Measurements from ENCODE around the gene XIST.

The XIST gene

GRCh38 chrX:73838123-73838522 lies 14.4 kb downstream of the XIST start:
- no peak for DNase-seq (ENCODE audit: extremely low read depth, low read depth)
- no peak for TF ChIP-seq CTCF (IDR thresholded peaks at IDR 0.05; ENCODE audit: low read depth, low read length)

GRCh38 chrX:73836956-73837477 lies 15.5 kb downstream of the XIST start:
- DNase-seq (ENCODE audit: extremely low read depth, low read depth), result no peak
- TF ChIP-seq CTCF (IDR thresholded peaks at IDR 0.05; ENCODE audit: low read depth, low read length), result no peak

- TF ChIP-seq CTCF (IDR thresholded peaks at IDR 0.05; ENCODE audit: low read depth, low read length), result no peak
- no peak for DNase-seq (ENCODE audit: extremely low read depth, low read depth)
Measured at GRCh38 chrX:73834219-73834618, 18.3 kb downstream of the XIST start.

- TF ChIP-seq CTCF (IDR thresholded peaks at IDR 0.05; ENCODE audit: low read depth, low read length), result no peak
- DNase-seq (ENCODE audit: extremely low read depth, low read depth), result no peak
Measured at GRCh38 chrX:73832319-73832718, 20.2 kb downstream of the XIST start.

- no peak for TF ChIP-seq CTCF (IDR thresholded peaks at IDR 0.05; ENCODE audit: low read depth, low read length)
- no peak for DNase-seq (ENCODE audit: extremely low read depth, low read depth)
Measured at GRCh38 chrX:73831500-73831899, 21.0 kb downstream of the XIST start.

- no peak for TF ChIP-seq CTCF (IDR thresholded peaks at IDR 0.05; ENCODE audit: low read depth, low read length)
- no peak for DNase-seq (ENCODE audit: extremely low read depth, low read depth)
Measured at GRCh38 chrX:73830489-73831414, 21.8 kb downstream of the XIST start.

GRCh38 chrX:73829890-73830466 lies 22.5 kb downstream of the XIST start:
- no peak for TF ChIP-seq CTCF (IDR thresholded peaks at IDR 0.05; ENCODE audit: low read depth, low read length)
- DNase-seq (ENCODE audit: extremely low read depth, low read depth), result no peak
